ENCODE measurements around the gene MCM8.
"Not testable (repeated sequence)": the region's sequence is repeated elsewhere in the genome, so short reads cannot be mapped to it uniquely, and the experiment has no call there.

MCM8 gene

GRCh38 chr20:6030453-6031080, 80.1 kb downstream of the MCM8 start:
- DNase-seq: no peak
- no peak for TF ChIP-seq POLR2A (IDR thresholded peaks at IDR 0.05; ENCODE audit: low read length)

DNA sequence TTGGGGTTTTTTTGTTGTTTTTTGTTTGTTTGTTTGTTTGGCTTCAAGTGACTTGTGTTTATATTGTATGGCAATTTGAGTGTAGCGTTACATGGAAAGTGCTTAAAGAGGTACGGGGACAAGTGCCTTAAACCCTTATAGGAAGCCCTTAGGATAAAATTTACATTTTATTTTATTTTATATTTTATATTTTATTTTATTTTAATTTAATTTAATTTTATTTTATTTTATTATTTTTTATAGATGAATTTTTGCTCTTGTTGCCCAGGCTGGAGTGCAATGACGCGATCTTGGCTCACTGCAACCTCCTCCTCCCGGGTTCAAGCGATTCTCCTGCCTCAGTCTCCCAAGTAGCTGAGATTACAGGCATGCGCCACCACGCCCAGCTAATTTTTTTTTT, 82.5 kb downstream of the MCM8 start:
- DNase-seq: not testable (repeated sequence)

GRCh38 chr20:6034134-6034969, 83.9 kb downstream of the MCM8 start:
- no peak for DNase-seq
- TF ChIP-seq GATA1 (IDR thresholded peaks at IDR 0.05; ENCODE audit: low read depth, low read length): no peak

- TF ChIP-seq POLR2A (IDR thresholded peaks at IDR 0.05; ENCODE audit: low read length) (no peak), GATA1 (IDR thresholded peaks at IDR 0.05; ENCODE audit: low read depth, low read length) (no peak)
- no peak for DNase-seq
Measured at GRCh38 chr20:6036213-6036612, 85.8 kb downstream of the MCM8 start.

GRCh38 chr20:6037082-6037481, 86.6 kb downstream of the MCM8 start:
- DNase-seq: no peak

DNA sequence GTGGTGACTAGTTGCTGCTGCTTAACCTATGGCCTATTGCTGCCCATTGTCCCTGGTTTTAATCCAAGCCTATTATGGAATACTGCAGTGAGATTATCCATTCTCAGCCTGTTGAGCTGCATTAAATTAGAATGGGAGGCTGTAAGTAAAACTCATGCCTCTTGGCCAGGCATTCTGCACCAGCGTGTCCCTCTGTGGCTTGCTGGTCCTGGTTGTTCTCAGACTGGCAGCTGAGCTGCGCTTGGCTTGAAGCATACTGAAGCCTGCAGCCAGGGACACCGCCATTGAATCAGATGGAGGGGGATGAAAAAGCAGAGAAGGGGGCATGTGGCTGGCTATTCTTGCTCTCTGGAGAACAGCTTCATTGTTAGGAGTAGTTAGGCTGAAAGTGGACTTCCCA, 87.8 kb downstream of the MCM8 start:
- no peak for DNase-seq
- no peak for TF ChIP-seq GATA1 (IDR thresholded peaks at IDR 0.05; ENCODE audit: low read depth, low read length)
- no peak for TF ChIP-seq POLR2A (IDR thresholded peaks at IDR 0.05; ENCODE audit: low read length)

More at GRCh38 chr20:6037082-6037481, 86.6 kb downstream of the MCM8 start:
- no peak for TF ChIP-seq GATA1 (IDR thresholded peaks at IDR 0.05; ENCODE audit: low read depth, low read length)
- TF ChIP-seq POLR2A (IDR thresholded peaks at IDR 0.05; ENCODE audit: low read length): no peak

DNA sequence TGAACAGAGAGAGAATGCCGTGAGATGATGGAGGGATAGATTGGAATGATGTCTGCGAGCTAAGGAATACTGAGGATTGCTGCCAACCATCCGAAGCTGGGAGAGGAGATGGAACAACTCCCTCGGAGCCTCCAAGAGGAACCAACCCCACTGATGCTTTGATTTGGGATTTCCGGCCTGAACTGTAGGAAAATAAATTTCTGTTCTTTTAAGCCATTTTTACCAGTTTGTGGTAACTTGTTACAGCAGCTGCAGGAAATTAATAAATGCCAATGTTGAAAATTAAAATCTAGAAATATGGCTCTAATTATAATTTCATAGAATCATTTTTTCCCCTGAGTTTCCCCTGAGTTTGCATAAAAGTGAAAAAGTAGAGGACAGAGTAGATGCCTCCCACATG, 89.3 kb downstream of the MCM8 start:
- TF ChIP-seq GATA1 (IDR thresholded peaks at IDR 0.05; ENCODE audit: low read depth, low read length) (no peak), POLR2A (IDR thresholded peaks at IDR 0.05; ENCODE audit: low read length) (no peak)
- DNase-seq: no peak

GRCh38 chr20:6040540-6040939, 90.1 kb downstream of the MCM8 start:
- no peak for TF ChIP-seq GATA1 (IDR thresholded peaks at IDR 0.05; ENCODE audit: low read depth, low read length)
- TF ChIP-seq POLR2A (IDR thresholded peaks at IDR 0.05; ENCODE audit: low read length): no peak

GRCh38 chr20:6040958-6041807, 90.7 kb downstream of the MCM8 start:
- TF ChIP-seq POLR2A (IDR thresholded peaks at IDR 0.05; ENCODE audit: low read length): no peak
- TF ChIP-seq GATA1 (IDR thresholded peaks at IDR 0.05; ENCODE audit: low read depth, low read length): no peak
- no peak for DNase-seq

More at GRCh38 chr20:6040540-6040939, 90.1 kb downstream of the MCM8 start:
- no peak for DNase-seq

GRCh38 chr20:6041808-6042265, 91.4 kb downstream of the MCM8 start:
- no peak for TF ChIP-seq POLR2A (IDR thresholded peaks at IDR 0.05; ENCODE audit: low read length)
- no peak for TF ChIP-seq GATA1 (IDR thresholded peaks at IDR 0.05; ENCODE audit: low read depth, low read length)

GRCh38 chr20:6044115-6044514, 93.7 kb downstream of the MCM8 start:
- DNase-seq: no peak
- TF ChIP-seq GATA1 (IDR thresholded peaks at IDR 0.05; ENCODE audit: low read depth, low read length) (no peak), POLR2A (IDR thresholded peaks at IDR 0.05; ENCODE audit: low read length) (no peak)

More at GRCh38 chr20:6041808-6042265, 91.4 kb downstream of the MCM8 start:
- DNase-seq: no peak

DNA sequence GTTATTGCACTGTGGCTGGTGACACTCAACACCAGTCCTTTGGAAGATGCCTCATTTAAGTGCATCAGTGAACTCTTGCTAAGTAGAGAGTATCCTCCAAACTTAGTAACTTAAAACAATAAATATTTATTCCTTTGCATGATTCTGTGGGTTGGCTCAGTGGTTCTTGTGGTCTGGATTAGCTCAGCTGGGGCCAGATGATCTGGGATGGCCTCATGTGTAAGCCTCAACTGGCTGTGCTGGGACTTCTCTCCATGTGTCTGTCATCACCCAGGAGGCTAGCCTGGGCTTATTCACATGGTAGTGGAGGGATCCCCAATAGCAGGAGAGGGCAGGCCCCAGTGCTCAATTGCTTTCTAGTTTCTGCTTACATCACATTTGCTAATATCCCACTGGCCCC, 95.1 kb downstream of the MCM8 start:
- TF ChIP-seq GATA1 (IDR thresholded peaks at IDR 0.05; ENCODE audit: low read depth, low read length) (no peak), POLR2A (IDR thresholded peaks at IDR 0.05; ENCODE audit: low read length) (no peak)
- no peak for DNase-seq

- TF ChIP-seq POLR2A (IDR thresholded peaks at IDR 0.05; ENCODE audit: low read length) (no peak), GATA1 (IDR thresholded peaks at IDR 0.05; ENCODE audit: low read depth, low read length) (no peak)
- no peak for DNase-seq
Measured at GRCh38 chr20:6046432-6046831, 96.0 kb downstream of the MCM8 start.

- no peak for DNase-seq
- TF ChIP-seq POLR2A (IDR thresholded peaks at IDR 0.05; ENCODE audit: low read length): no peak
Measured at GRCh38 chr20:6048391-6048790, 97.9 kb downstream of the MCM8 start.

Data from erythroblast (primary cell).